K562 (cell line): ENCODE data around the gene TSPAN13. TPM values are rescaled to one million over a fixed set of nuclear protein-coding genes. Genes with fewer than 3 reads are reported as not detected.
A peak's percentile ranks its signal among the peaks of the same experiment; 100 is the strongest.

Experiments used
- CREM ChIP-seq: IDR thresholded peaks from 2 replicates; pipeline ENCODE4 v1.6.1; 2014; ENCODE audit warnings: antibody characterized with exemption, low read depth
- E2F6 ChIP-seq, 2 experiments: IDR thresholded peaks; 2 replicates each; pipeline ENCODE4 v1.6.1; 2011; ENCODE audit warnings: borderline replicate concordance in 1 of 2, control low read depth in 1 of 2, low read depth in 1 of 2, low read length in 1 of 2, mild to moderate bottlenecking in 1 of 2, mixed read lengths in 1 of 2, moderate library complexity in 1 of 2; ENCODE audit not compliant: insufficient read depth in 1 of 2, insufficient read length in 1 of 2, poor library complexity in 1 of 2, severe bottlenecking in 1 of 2; ENCODE audit errors: extremely low read depth in 1 of 2
- ESRRA ChIP-seq: fragments of 450-650 bp; IDR thresholded peaks from 2 replicates; pipeline ENCODE4 v1.6.1; 2014; ENCODE audit warnings: low read depth, mild to moderate bottlenecking, moderate library complexity, borderline replicate concordance
- FOXA1 ChIP-seq: fragments of 450-650 bp; IDR thresholded peaks from 2 replicates; pipeline ENCODE4 v1.6.1; 2016; ENCODE audit warnings: mild to moderate bottlenecking, borderline replicate concordance
- HIVEP1 ChIP-seq: fragments of 250-450 bp; sonication (Bioruptor Pico); IDR thresholded peaks from 2 replicates; pipeline ENCODE4 v1.4.0; 2020; ENCODE audit warnings: mild to moderate bottlenecking
- KDM1A ChIP-seq, 2 experiments: fragments of 450-650 bp; IDR thresholded peaks; 2 replicates each; pipeline ENCODE4 v1.6.1; 2016; ENCODE audit warnings: mild to moderate bottlenecking in 2 of 2
- MCM7 ChIP-seq, 2 experiments: fragments of 450-650 bp; IDR thresholded peaks; 2 replicates each; pipeline ENCODE4 v1.6.1; 2016 to 2018
- MNT ChIP-seq, 2 experiments: fragments of 450-650 bp; conservative IDR thresholded peaks; 2 replicates each; pipeline ENCODE4 v1.6.1; 2017; ENCODE audit warnings: mild to moderate bottlenecking in 2 of 2, moderate library complexity in 2 of 2
- MTA3 ChIP-seq: fragments of 450-650 bp; formaldehyde crosslinking; IDR thresholded peaks from 2 replicates; pipeline ENCODE4 v1.6.1; 2017; ENCODE audit warnings: mild to moderate bottlenecking, borderline replicate concordance
- NFATC3 ChIP-seq: fragments of 450-650 bp; IDR thresholded peaks from 2 replicates; pipeline ENCODE4 v1.6.1; 2017; ENCODE audit warnings: mild to moderate bottlenecking
- NR2F6 ChIP-seq: fragments of 450-650 bp; formaldehyde crosslinking; IDR thresholded peaks from 2 replicates; pipeline ENCODE4 v1.4.0; 2020; ENCODE audit warnings: mild to moderate bottlenecking
- SIRT6 ChIP-seq: IDR thresholded peaks from one replicate; pipeline ENCODE4 v1.6.1; 2012; ENCODE audit warnings: low read depth, mild to moderate bottlenecking, control low read depth, inconsistent platforms, low read length, moderate library complexity
- ZNF146 ChIP-seq: IDR thresholded peaks from one replicate; pipeline ENCODE4 v1.6.1; 2018; ENCODE audit warnings: missing compliant biosample characterization; ENCODE audit not compliant: unreplicated experiment
- polyA plus RNA-seq, 8 experiments: library from polyadenylated mRNA; depleted of rRNA in 4 of 8; stranded (reverse) in 5 of 8; unstranded in 3 of 8; fragments of >200 nt; fragmentation: Nextera tagmentation in 2 of 8; fragmentation: Illumina TruSeq in 1 of 8; extraction: Ambion mirVana in 2 of 8; extraction: Trizol in 1 of 8; gene quantifications; 2 replicates each; pipeline versions ENCODE4 v1.2.1 to v1.2.3, GENCODE V29; 2011 to 2014; ENCODE audit warnings: inconsistent platforms in 1 of 8, missing spikeins in 1 of 8
- total RNA-seq, 7 experiments: library from RNA; depleted of rRNA in 6 of 7; stranded (reverse); fragments of >200 nt in 6 of 7; fragmentation: Illumina TruSeq in 2 of 7; extraction: Trizol in 2 of 7; gene quantifications; 2 replicates each; pipeline versions ENCODE4 v1.2.1 to v1.2.3, GENCODE V29; 2011 to 2021; ENCODE audit warnings: low replicate concordance in 1 of 7
- TF ChIP-seq, protein P1 (sequence below): fragments of 250-450 bp; sonication (Bioruptor Pico); IDR thresholded peaks from 2 replicates; pipeline ENCODE4 v1.8.0; 2022; ENCODE audit warnings: inconsistent platforms
- TF ChIP-seq, protein P2 (sequence below), 3 experiments: fragments of 200-800 bp in 1 of 3; sonication (Bioruptor generic) in 1 of 3; sonication (generic) in 1 of 3; formaldehyde crosslinking in 1 of 3; IDR thresholded peaks; 2 replicates each; pipeline versions ENCODE4 v1.6.1 to v1.8.0; 2016 to 2022; ENCODE audit warnings: mild to moderate bottlenecking in 2 of 3, missing compliant biosample characterization in 2 of 3, missing genetic modification characterization in 2 of 3, missing genetic modification reagents in 1 of 3
- TF ChIP-seq, protein P3 (sequence below): fragments of 200-400 bp; formaldehyde crosslinking; IDR thresholded peaks from 2 replicates; pipeline ENCODE4 v1.6.1; 2017; ENCODE audit warnings: mild to moderate bottlenecking, low read depth, low read length, moderate library complexity
- TF ChIP-seq, protein P4 (sequence below): sonication (generic); formaldehyde crosslinking; IDR thresholded peaks from 2 replicates; pipeline ENCODE4 v1.8.0; 2022; ENCODE audit warnings: mild to moderate bottlenecking, missing genetic modification reagents

Gene TSPAN13
- total and polyA plus RNA-seq, 9 of the 15 experiments (the other 6 are each of a cell fraction or from before 2014, with no cell fraction given) = 7.8 to 46.3 (median 20.0) TPM

DNA sequence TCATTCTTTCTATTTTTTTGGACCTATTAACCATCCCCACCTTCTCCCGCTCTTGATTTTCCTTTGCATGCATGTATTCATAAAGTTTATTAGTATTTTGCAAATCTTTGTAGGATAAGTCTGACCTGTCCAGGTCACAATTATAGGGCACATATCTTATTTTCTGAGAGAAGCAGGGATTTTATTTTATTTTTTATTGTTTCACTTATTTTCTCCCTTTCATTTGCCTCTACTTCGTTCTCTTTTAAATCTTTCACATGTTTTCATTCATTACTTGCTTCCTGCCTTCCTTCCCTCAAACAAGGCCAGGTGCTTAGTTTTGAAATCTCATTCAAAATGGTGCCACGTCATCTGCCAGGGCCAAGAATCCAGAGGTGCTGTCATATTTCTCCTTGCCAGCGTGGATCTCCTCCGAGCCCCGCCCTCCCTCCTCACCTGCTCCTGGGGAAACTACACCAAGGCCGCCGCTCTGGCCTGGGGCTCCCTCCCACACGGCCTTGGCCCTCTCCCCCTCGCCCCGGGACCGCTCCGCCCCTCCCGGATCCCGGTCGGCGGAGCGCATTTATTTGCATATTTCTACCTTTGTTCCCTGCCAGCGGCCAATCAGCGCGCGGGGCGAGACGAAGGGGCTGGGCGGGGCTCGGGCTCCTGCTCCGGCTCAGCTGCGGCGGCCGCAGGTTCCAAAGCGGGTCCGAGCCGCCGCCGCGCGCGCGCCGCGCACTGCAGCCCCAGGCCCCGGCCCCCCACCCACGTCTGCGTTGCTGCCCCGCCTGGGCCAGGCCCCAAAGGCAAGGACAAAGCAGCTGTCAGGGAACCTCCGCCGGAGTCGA, at the start of gene TSPAN13 (continued):
- TF ChIP-seq MNT (conservative IDR thresholded peaks at IDR 0.05) (0 out of 4 replicates have a peak, but pooled peaks of 1 of the 2 experiments have one; percentile 40), E2F6 (IDR thresholded peaks at IDR 0.05; ENCODE audit: borderline replicate concordance in 1 of 2, extremely low read depth in 1 of 2, insufficient read depth in 1 of 2, insufficient read length in 1 of 2, low read depth in 1 of 2, low read length in 1 of 2, poor library complexity in 1 of 2, severe bottlenecking in 1 of 2) (no peak), ZNF146 (CRISPR knock-in tag) (no peak), MCM7 (IDR thresholded peaks at IDR 0.05) (no peak), NFATC3 (no peak), MTA3 (no peak), ESRRA (0 out of 2 replicates have a peak, but pooled peaks have one; percentile 27), NR2F6 (CRISPR knock-in tag) (no peak), SIRT6 (no peak), HIVEP1 (no peak), KDM1A (IDR thresholded peaks at IDR 0.05) (peak; percentile 9 to 21; a peak in 1 of 4 replicates), FOXA1 (no peak), CREM (peak; percentile 91)
- TF ChIP-seq, protein P1, sequence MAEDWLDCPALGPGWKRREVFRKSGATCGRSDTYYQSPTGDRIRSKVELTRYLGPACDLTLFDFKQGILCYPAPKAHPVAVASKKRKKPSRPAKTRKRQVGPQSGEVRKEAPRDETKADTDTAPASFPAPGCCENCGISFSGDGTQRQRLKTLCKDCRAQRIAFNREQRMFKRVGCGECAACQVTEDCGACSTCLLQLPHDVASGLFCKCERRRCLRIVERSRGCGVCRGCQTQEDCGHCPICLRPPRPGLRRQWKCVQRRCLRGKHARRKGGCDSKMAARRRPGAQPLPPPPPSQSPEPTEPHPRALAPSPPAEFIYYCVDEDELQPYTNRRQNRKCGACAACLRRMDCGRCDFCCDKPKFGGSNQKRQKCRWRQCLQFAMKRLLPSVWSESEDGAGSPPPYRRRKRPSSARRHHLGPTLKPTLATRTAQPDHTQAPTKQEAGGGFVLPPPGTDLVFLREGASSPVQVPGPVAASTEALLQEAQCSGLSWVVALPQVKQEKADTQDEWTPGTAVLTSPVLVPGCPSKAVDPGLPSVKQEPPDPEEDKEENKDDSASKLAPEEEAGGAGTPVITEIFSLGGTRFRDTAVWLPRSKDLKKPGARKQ (CRISPR knock-in tag) = no peak
- TF ChIP-seq, protein P2, sequence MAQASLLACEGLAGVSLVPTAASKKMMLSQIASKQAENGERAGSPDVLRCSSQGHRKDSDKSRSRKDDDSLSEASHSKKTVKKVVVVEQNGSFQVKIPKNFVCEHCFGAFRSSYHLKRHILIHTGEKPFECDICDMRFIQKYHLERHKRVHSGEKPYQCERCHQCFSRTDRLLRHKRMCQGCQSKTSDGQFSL (CRISPR knock-in tag; IDR thresholded peaks at IDR 0.05) = no peak
- TF ChIP-seq, protein P2 (tag; IDR thresholded peaks at IDR 0.05) = no peak
- TF ChIP-seq, protein P3, sequence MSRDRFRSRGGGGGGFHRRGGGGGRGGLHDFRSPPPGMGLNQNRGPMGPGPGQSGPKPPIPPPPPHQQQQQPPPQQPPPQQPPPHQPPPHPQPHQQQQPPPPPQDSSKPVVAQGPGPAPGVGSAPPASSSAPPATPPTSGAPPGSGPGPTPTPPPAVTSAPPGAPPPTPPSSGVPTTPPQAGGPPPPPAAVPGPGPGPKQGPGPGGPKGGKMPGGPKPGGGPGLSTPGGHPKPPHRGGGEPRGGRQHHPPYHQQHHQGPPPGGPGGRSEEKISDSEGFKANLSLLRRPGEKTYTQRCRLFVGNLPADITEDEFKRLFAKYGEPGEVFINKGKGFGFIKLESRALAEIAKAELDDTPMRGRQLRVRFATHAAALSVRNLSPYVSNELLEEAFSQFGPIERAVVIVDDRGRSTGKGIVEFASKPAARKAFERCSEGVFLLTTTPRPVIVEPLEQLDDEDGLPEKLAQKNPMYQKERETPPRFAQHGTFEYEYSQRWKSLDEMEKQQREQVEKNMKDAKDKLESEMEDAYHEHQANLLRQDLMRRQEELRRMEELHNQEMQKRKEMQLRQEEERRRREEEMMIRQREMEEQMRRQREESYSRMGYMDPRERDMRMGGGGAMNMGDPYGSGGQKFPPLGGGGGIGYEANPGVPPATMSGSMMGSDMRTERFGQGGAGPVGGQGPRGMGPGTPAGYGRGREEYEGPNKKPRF = no peak
- TF ChIP-seq, protein P4, sequence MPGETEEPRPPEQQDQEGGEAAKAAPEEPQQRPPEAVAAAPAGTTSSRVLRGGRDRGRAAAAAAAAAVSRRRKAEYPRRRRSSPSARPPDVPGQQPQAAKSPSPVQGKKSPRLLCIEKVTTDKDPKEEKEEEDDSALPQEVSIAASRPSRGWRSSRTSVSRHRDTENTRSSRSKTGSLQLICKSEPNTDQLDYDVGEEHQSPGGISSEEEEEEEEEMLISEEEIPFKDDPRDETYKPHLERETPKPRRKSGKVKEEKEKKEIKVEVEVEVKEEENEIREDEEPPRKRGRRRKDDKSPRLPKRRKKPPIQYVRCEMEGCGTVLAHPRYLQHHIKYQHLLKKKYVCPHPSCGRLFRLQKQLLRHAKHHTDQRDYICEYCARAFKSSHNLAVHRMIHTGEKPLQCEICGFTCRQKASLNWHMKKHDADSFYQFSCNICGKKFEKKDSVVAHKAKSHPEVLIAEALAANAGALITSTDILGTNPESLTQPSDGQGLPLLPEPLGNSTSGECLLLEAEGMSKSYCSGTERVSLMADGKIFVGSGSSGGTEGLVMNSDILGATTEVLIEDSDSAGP = no peak
